ENCODE data around the gene MOCOS. TPM values are rescaled to one million over a fixed set of nuclear protein-coding genes. Genes with fewer than 3 reads are reported as not detected.

Gene MOCOS
- total and polyA plus RNA-seq, 2 of the 8 experiments (the other 6 are each of a cell fraction or from before 2014, with no cell fraction given), result 4.7 to 5.8 TPM

- 80% methylated on average over 3 of the region's 3 CpGs; no CpG with 5 or more reads in 1 of the 2 experiments for WGBS, 2 experiments (ENCODE audit: extremely low coverage in 1 of 2, insufficient coverage in 1 of 2, insufficient read length in 1 of 2, insufficient replicate concordance in 2 of 2, low coverage in 1 of 2, low lambda C conversion rate in 2 of 2, missing lambda C conversion rate in 1 of 2)
- H2BK15ac ChIP-seq (ENCODE audit: low read length), result no peak overlapping the region
- H4K20me1 ChIP-seq (replicated peaks in 1 of 2; ENCODE audit: control insufficient read depth in 1 of 2, insufficient read depth in 2 of 2, low read length in 2 of 2), result peaks cover 0 to 3% of the 10 kb centered on the region in 2 experiments
- H3K27ac ChIP-seq (ENCODE audit: low read depth, low read length), result no peak overlapping the region
- no peak overlapping the region for H4K5ac ChIP-seq (ENCODE audit: insufficient read length, low read depth, low read length)
- H4K8ac ChIP-seq (ENCODE audit: extremely low read depth, insufficient read depth, low read length), result no peak overlapping the region
- FAIRE-seq (no peak), DNase-seq (ENCODE audit: low read depth in 1 of 2, low spot score in 2 of 2) (no peak)
- H2BK5ac ChIP-seq (ENCODE audit: low read depth, low read length), result no peak overlapping the region
- no peaks in the 10 kb centered on the region for H3K79me1 ChIP-seq (ENCODE audit: low read depth, low read length)
- no peaks in the 10 kb centered on the region for H3K79me2 ChIP-seq (ENCODE audit: control insufficient read depth in 1 of 2, insufficient read depth in 2 of 2, low read length in 2 of 2)
- no peak overlapping the region for H3K14ac ChIP-seq (ENCODE audit: insufficient read length)
- no peak overlapping the region for H2AK5ac ChIP-seq (ENCODE audit: low read depth, low read length)
- no peak overlapping the region for H3K4me2 ChIP-seq (ENCODE audit: insufficient read depth in 1 of 2, low read depth in 2 of 2, low read length in 2 of 2)
- H3K9ac ChIP-seq (replicated peaks in 1 of 4; ENCODE audit: extremely low read depth in 1 of 4, low read depth in 3 of 4, low read length in 3 of 4), result no peak overlapping the region
- H3K27me3 ChIP-seq (replicated peaks in 1 of 4; ENCODE audit: control insufficient read depth in 3 of 4, extremely low read depth in 1 of 4, insufficient read depth in 3 of 4, low read length in 3 of 4), result no peaks in the 10 kb centered on the region
- H3K23ac ChIP-seq (ENCODE audit: insufficient read length), result no peak overlapping the region
- CTCF ChIA-PET (ENCODE audit: partially characterized antibody), result interaction anchor here (1.1 to 3.3 kb wide), 3 partner anchors 10 to 203 kb away, joined by 3 to 13 read pairs (median 3); no protein-coding TSS in a partner anchor
- no peaks in the 10 kb centered on the region for H3K9me3 ChIP-seq (ENCODE audit: insufficient read depth in 2 of 2, low read depth in 1 of 2, low read length in 1 of 2)
- no peak overlapping the region for H2BK20ac ChIP-seq (ENCODE audit: low read length)
- no peak overlapping the region for H3K56ac ChIP-seq (replicated peaks; ENCODE audit: insufficient read length, low read depth, low read length)
- H2AFZ ChIP-seq (ENCODE audit: low read length), result no peak overlapping the region
- no peak overlapping the region for H2BK12ac ChIP-seq (ENCODE audit: low read depth, low read length)
- no peak overlapping the region for H3K4me3 ChIP-seq (ENCODE audit: extremely low read depth in 1 of 4, insufficient read depth in 2 of 4, low read depth in 3 of 4, low read length in 4 of 4)
- POLR2A ChIA-PET (ENCODE audit: partially characterized antibody), result interaction anchor here (1.1 to 1.6 kb wide), 2 partner anchors 20 to 195 kb away, joined by 3 read pairs; no protein-coding TSS in a partner anchor
- no peak overlapping the region for H4K91ac ChIP-seq (replicated peaks; ENCODE audit: insufficient read length, low read length)
- no peak overlapping the region for H3K4ac ChIP-seq (replicated peaks; ENCODE audit: insufficient read length, low read depth, low read length)
- no peaks in the 10 kb centered on the region for H3K4me1 ChIP-seq (replicated peaks in 1 of 4; ENCODE audit: control insufficient read depth in 3 of 4, insufficient read depth in 4 of 4, low read length in 3 of 4)
- no peak overlapping the region for H3K18ac ChIP-seq (ENCODE audit: extremely low read depth, low read length)
- H3K23me2 ChIP-seq (ENCODE audit: low read depth, low read length), result no peaks in the 10 kb centered on the region
- H3K36me3 ChIP-seq (ENCODE audit: control insufficient read depth in 2 of 4, insufficient read depth in 4 of 4, low read length in 3 of 4), result 0 out of 8 replicates have a peak, but pooled peaks cover 0 to 3% (median 0%) of the 10 kb centered on the region in 4 experiments
- H2BK120ac ChIP-seq (replicated peaks; ENCODE audit: low read depth, low read length), result no peak overlapping the region
- no peak for TF ChIP-seq RNF2 (IDR thresholded peaks at IDR 0.05; ENCODE audit: borderline replicate concordance, low read depth, low read length, missing control alignments, poor library complexity, severe bottlenecking)
- no peak for TF ChIP-seq TBP (IDR thresholded peaks at IDR 0.05; ENCODE audit: low read depth, low read length)
- no peak for TF ChIP-seq SP2 (IDR thresholded peaks at IDR 0.05; ENCODE audit: low read length)
- TF ChIP-seq RAD21 (IDR thresholded peaks at IDR 0.05 in 1 of 2, conservative IDR thresholded peaks at IDR 0.05 in 1 of 2; ENCODE audit: low read depth in 2 of 2, low read length in 2 of 2), result no peak
- no peak for TF ChIP-seq SP4 (IDR thresholded peaks at IDR 0.05; ENCODE audit: low read length)
- no peak for TF ChIP-seq MAFK (IDR thresholded peaks at IDR 0.05; ENCODE audit: low read depth, low read length)
- TF ChIP-seq YY1 (IDR thresholded peaks at IDR 0.05; ENCODE audit: low read depth, low read length), result no peak
- no peak for TF ChIP-seq BCL11A (IDR thresholded peaks at IDR 0.05; ENCODE audit: low read depth in 2 of 2, low read length in 2 of 2)
- no peak for TF ChIP-seq E2F6 (IDR thresholded peaks at IDR 0.05)
- no peak for TF ChIP-seq EP300 (IDR thresholded peaks at IDR 0.05; ENCODE audit: borderline replicate concordance in 1 of 2, low read depth in 2 of 2, low read length in 2 of 2)
- no peak for TF ChIP-seq SIX5 (IDR thresholded peaks at IDR 0.05; ENCODE audit: low read depth, low read length)
- no peak for TF ChIP-seq JUND (IDR thresholded peaks at IDR 0.05; ENCODE audit: low read length)
Observed at GRCh38 chr18:36217348-36217747, 30.1 kb downstream of the MOCOS start.

All from H1 (cell line).